ENCODE data around the gene UBA5. TPM values are rescaled to one million over a fixed set of nuclear protein-coding genes. Genes with fewer than 3 reads are reported as not detected.
A peak's percentile ranks its signal among the peaks of the same experiment; 100 is the strongest.

Gene UBA5
- total and polyA plus RNA-seq, 2 of the 13 experiments (the other 11 are each of a cell fraction or from before 2014, with no cell fraction given): 30.2 to 46.8 TPM

- peak; percentile 64; the same call in 1 of the 2 replicates for TF ChIP-seq PHF21A (CRISPR knock-in tag; IDR thresholded peaks at IDR 0.05)
- TF ChIP-seq, protein P1, sequence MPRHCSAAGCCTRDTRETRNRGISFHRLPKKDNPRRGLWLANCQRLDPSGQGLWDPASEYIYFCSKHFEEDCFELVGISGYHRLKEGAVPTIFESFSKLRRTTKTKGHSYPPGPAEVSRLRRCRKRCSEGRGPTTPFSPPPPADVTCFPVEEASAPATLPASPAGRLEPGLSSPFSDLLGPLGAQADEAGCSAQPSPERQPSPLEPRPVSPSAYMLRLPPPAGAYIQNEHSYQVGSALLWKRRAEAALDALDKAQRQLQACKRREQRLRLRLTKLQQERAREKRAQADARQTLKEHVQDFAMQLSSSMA (CRISPR knock-in tag; IDR thresholded peaks at IDR 0.05): no peak
- no peak for TF ChIP-seq ZNF180 (CRISPR knock-in tag; IDR thresholded peaks at IDR 0.05; ENCODE audit: borderline replicate concordance, low read depth)
- TF ChIP-seq ZNF207 (IDR thresholded peaks at IDR 0.05; ENCODE audit: borderline replicate concordance): no peak
- TF ChIP-seq TRIM24 (CRISPR knock-in tag; IDR thresholded peaks at IDR 0.05): no peak
- TF ChIP-seq ZNF850 (CRISPR knock-in tag; conservative IDR thresholded peaks at IDR 0.05): no peak
- TF ChIP-seq ZNF766 (CRISPR knock-in tag; IDR thresholded peaks at IDR 0.05; ENCODE audit: borderline replicate concordance): no peak
- no peak for TF ChIP-seq SIX1 (CRISPR knock-in tag; IDR thresholded peaks at IDR 0.05; ENCODE audit: borderline replicate concordance)
- TF ChIP-seq REL (CRISPR knock-in tag; conservative IDR thresholded peaks at IDR 0.05): 0 out of 2 replicates have a peak, but pooled peaks have one; percentile 55
- TF ChIP-seq PATZ1 (CRISPR knock-in tag; IDR thresholded peaks at IDR 0.05): peak; percentile 58
- no peak for TF ChIP-seq ZMAT5 (CRISPR knock-in tag; IDR thresholded peaks at IDR 0.05; ENCODE audit: borderline replicate concordance, low read depth)
- TF ChIP-seq, protein P2, sequence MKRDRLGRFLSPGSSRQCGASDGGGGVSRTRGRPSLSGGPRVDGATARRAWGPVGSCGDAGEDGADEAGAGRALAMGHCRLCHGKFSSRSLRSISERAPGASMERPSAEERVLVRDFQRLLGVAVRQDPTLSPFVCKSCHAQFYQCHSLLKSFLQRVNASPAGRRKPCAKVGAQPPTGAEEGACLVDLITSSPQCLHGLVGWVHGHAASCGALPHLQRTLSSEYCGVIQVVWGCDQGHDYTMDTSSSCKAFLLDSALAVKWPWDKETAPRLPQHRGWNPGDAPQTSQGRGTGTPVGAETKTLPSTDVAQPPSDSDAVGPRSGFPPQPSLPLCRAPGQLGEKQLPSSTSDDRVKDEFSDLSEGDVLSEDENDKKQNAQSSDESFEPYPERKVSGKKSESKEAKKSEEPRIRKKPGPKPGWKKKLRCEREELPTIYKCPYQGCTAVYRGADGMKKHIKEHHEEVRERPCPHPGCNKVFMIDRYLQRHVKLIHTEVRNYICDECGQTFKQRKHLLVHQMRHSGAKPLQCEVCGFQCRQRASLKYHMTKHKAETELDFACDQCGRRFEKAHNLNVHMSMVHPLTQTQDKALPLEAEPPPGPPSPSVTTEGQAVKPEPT (CRISPR knock-in tag; IDR thresholded peaks at IDR 0.05; ENCODE audit: low read depth): peak; percentile 89; the same call in 1 of the 2 replicates
- TF ChIP-seq ZSCAN31 (CRISPR knock-in tag; IDR thresholded peaks at IDR 0.05; ENCODE audit: low read depth): 0 out of 2 replicates have a peak, but pooled peaks have one; percentile 40
- peak; percentile 61 for TF ChIP-seq ZNF563 (CRISPR knock-in tag; IDR thresholded peaks at IDR 0.05)
- TF ChIP-seq MXI1 (IDR thresholded peaks at IDR 0.05; ENCODE audit: borderline replicate concordance, low read depth, low read length): no peak
- TF ChIP-seq, protein P3, sequence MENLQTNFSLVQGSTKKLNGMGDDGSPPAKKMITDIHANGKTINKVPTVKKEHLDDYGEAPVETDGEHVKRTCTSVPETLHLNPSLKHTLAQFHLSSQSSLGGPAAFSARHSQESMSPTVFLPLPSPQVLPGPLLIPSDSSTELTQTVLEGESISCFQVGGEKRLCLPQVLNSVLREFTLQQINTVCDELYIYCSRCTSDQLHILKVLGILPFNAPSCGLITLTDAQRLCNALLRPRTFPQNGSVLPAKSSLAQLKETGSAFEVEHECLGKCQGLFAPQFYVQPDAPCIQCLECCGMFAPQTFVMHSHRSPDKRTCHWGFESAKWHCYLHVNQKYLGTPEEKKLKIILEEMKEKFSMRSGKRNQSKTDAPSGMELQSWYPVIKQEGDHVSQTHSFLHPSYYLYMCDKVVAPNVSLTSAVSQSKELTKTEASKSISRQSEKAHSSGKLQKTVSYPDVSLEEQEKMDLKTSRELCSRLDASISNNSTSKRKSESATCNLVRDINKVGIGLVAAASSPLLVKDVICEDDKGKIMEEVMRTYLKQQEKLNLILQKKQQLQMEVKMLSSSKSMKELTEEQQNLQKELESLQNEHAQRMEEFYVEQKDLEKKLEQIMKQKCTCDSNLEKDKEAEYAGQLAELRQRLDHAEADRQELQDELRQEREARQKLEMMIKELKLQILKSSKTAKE (CRISPR knock-in tag; IDR thresholded peaks at IDR 0.05; ENCODE audit: borderline replicate concordance): peak; percentile 65
- TF ChIP-seq SOX6 (IDR thresholded peaks at IDR 0.05): no peak
- TF ChIP-seq SOX6 (CRISPR knock-in tag; IDR thresholded peaks at IDR 0.05): peak; percentile 27; the same call in 1 of the 2 replicates
- peak; percentile 76 for TF ChIP-seq HNRNPLL (IDR thresholded peaks at IDR 0.05; ENCODE audit: low read depth, low read length, poor library complexity, severe bottlenecking)
- no peak for TF ChIP-seq RBAK (CRISPR knock-in tag; IDR thresholded peaks at IDR 0.05)
- no peak for TF ChIP-seq NCOA2 (CRISPR knock-in tag; IDR thresholded peaks at IDR 0.05)
- no peak for TF ChIP-seq ZNF75D (CRISPR knock-in tag; IDR thresholded peaks at IDR 0.05; ENCODE audit: borderline replicate concordance)
Measured at GRCh38 chr3:132722165-132723023, 62.3 kb downstream of the UBA5 start, which contains the start of gene NPHP3 (continued).

Data from HepG2 (cell line).